ENCODE data around the gene RTEL1.

Gene RTEL1

GRCh38 chr20:63731410-63731809 lies 73.3 kb downstream of the RTEL1 start:
- DNase-seq, result no peak

GRCh38 chr20:63732118-63733095 lies 74.3 kb downstream of the RTEL1 start:
- no peak for DNase-seq

GRCh38 chr20:63733117-63733516 lies 75.0 kb downstream of the RTEL1 start:
- no peak for DNase-seq

GRCh38 chr20:63733579-63734081 lies 75.5 kb downstream of the RTEL1 start:
- no peak for DNase-seq

- DNase-seq, result no peak
Measured at GRCh38 chr20:63734111-63734945, 76.2 kb downstream of the RTEL1 start.

GRCh38 chr20:63734946-63735858 lies 77.1 kb downstream of the RTEL1 start:
- no peak for DNase-seq

GRCh38 chr20:63735859-63736718 lies 78.0 kb downstream of the RTEL1 start, which contains the start of gene LIME1:
TSS of gene LIME1 (plus strand) at chr20:63736664. CDS start at chr20:63737550, 886 bp downstream.
- no peak for DNase-seq

- DNase-seq, result no peak
Measured at GRCh38 chr20:63736893-63737694, 79.0 kb downstream of the RTEL1 start.

GRCh38 chr20:63737695-63737944 lies 79.5 kb downstream of the RTEL1 start:
- DNase-seq, result no peak

- no peak for DNase-seq
Measured at GRCh38 chr20:63737945-63738686, 80.0 kb downstream of the RTEL1 start.

- no peak for DNase-seq
Measured at GRCh38 chr20:63738687-63739129, 80.6 kb downstream of the RTEL1 start.

GRCh38 chr20:63739130-63740069 lies 81.3 kb downstream of the RTEL1 start, which contains the start of gene SLC2A4RG:
TSS of gene SLC2A4RG (plus strand) at chr20:63739776. CDS start at chr20:63739913, 137 bp downstream.
- DNase-seq, result no peak

- no peak for DNase-seq
Measured at GRCh38 chr20:63740070-63740626, 82.0 kb downstream of the RTEL1 start.

GRCh38 chr20:63740627-63741353 lies 82.7 kb downstream of the RTEL1 start:
- no peak for DNase-seq

- DNase-seq, result no peak
Measured at GRCh38 chr20:63741354-63741675, 83.2 kb downstream of the RTEL1 start.

GRCh38 chr20:63741676-63742380 lies 83.7 kb downstream of the RTEL1 start:
- DNase-seq, result no peak
